HG03354 (cell line): Measurements from ENCODE around the gene IL1RL2.

Experiments
- ATAC-seq: cut with Tn5 transposase; IDR thresholded peaks from one replicate; pipeline ENCODE4 v1.9.1; 2021; ENCODE audit warnings: mild to moderate bottlenecking; ENCODE audit not compliant: unreplicated experiment, poor library complexity, severe bottlenecking

The IL1RL2 gene

DNA sequence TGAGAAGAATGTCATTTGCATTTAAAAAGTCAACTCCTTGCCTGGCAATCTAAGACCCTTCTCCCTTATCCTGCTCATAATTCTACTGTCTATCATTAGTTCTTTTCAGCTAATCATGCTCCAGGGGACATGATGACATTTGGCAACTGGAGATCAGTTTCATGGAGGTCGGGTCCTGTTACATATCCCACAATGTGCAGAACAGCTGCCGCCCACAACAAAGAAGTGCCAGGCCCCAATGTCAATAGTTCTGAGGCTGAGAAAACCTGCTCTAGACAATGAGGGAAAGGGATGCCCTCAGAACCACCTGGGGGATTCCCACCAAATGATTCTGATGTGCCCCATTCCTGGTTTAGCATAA is 71.2 kb downstream of the IL1RL2 start:
- no peak for ATAC-seq

GRCh38 chr2:102258386-102259074 is 71.7 kb downstream of the IL1RL2 start:
- ATAC-seq, result no peak

DNA sequence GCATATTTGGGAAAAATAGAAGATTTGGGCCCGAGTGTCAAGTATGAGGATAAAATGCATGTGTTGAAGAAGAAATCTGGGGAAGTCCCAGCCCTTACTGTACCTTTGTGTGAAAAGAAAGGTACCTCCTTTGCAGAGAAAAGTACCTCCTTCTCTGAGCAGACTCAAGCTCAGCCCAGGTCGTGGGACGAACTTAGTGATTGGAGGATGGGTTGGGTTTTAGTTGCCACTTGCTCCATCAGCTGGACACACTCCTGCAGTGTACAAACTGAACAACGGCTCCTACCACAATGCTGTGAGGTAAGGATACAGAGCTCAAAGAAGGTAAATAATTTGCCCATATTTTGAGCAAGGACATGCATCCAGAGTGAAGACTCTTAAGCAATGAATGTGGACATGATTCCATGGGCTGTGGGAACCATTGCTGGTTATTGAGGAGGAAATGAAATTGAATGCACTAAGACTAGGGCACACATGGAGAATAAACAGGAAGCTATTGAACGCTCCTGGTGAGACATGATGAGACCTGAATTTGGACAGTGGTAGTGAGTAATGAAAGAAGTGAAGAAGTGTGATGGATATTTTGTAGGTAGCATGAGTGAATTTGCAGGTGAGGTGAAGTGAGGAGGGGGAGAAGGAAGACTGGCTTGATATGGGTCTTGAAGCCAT is 74.8 kb downstream of the IL1RL2 start:
- no peak for ATAC-seq

DNA sequence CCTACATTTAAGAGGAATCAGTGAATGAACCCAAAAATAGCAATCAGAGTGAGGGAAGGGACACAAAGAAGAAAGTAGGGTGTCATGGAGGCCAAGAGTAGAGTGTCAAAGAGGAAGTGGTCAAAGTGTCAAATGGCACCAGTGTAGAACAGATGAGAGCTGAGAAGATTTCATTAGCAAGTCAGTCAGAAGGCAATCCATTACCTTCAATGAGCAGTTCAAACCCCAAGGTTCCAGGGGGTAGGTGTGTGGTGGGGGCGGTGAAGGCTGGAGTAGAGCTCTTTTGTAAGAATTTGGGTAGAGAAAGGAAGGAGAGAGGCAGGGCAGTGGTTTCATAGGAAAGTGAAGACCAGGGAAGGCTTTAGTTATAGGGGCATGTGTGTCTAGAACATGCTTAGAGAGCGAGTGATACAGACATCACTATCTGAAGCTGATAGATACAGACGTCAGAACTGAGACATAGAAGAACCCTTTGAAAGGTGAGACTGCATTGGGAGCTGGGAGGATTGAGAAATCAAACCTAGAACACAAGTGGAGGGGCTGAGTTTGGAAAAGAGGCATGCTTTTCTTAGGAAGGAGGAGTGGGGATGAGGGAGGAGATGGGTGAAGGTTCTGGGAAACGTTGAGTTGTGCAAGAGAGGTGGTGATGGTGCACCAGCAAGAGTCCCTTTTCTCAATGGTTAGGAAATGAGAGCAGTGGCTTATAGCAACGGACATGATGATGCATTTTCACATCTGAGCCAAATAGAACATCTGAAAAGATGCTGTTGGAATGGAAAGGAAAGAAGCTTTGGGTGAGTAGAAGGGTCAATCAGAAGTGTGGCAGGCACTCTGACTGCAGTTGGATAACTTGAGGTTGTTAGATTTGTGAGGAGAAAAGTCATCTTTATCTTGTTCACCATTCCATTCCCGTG is 75.7 kb downstream of the IL1RL2 start:
- no peak for ATAC-seq

DNA sequence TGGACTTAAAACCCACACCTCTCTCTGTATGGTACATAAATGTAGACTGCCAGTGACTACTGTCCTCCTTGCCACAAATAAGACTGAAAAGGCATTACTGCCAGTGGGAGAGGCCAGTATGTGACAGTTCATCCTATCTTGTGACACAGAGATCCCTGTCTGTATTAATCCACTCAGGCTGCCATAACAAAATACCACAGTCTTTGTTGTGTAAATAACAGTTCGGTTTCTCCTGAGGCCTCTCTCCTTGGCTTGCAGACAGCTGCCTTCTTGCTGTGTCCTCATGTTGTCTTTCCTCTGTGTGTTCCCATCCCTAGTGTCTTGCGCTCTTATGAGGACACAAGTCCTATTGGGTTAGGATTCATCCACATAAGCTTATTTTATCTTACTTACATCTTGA is 78.1 kb downstream of the IL1RL2 start:
- ATAC-seq, result no peak

DNA sequence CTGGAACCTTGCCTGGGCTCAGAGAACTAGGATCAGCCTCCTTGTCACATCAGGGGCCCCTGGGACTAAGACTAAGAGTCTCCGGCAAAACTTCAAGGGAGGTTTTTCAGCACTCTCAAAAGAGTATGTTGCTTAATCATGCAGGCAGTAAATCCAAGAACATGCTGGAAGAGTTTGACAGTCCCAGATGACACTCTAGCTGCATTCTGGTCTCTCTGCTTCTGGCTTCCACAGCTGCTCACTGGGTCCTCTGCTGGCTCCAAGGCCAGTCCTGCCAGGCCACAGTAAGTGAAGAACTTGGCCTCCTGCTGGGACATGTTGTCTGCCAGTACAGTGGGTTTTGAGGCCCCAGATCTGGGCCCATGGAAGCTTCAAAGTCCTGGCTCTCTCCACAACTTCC is 79.4 kb downstream of the IL1RL2 start:
- ATAC-seq, result no peak

DNA sequence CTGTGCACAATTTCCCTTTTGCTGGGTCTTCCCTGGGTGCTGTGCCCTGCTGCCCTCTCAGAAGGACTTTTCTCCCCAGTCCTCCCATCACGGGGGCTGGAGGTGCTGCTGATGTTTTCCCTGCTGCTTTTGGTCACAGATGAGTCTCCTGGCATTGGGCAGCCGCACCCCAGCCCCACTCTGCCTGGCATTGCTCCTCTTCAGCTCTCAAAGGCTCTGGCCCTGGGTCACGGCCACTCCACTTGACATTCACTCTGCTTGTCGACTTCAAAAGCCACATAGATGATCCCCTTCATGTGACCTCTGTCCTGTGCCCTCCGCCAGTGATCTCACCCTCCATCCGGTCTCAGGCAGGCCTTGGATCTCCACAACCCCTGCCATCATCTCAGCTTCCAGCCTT is 81.0 kb downstream of the IL1RL2 start:
- no peak for ATAC-seq

DNA sequence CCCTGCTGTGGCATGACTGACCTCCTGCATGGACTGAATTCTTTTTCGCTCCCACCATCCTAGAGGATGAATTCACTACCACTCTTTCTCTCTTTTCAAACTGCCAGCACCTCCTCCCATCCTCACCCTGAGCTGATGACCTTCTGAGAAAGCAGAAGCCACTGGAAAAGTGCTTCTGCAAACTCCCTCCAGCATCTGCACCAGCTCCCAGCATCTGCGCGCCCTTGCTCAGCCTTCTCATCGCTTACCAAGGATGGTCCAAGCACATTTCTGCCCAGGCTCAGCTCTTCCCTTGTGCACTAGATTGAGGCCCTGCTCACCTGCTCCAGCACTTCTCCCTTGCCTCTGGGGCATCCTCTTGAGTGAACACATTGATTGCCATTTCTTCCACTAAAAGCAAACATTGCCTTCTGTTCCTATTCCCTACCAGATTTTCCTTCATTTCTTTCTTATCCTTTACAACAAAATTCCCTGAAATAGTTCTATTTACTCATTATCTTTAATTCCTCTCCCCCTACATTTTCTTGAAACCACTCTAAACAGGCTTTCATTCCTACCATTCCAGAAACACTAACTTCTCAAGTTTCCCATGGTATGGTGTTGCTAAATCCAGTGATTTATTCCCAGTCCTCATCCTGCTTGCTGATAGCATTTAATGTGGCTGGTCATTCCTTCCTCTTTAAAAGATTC is 81.8 kb downstream of the IL1RL2 start:
- ATAC-seq, result no peak

DNA sequence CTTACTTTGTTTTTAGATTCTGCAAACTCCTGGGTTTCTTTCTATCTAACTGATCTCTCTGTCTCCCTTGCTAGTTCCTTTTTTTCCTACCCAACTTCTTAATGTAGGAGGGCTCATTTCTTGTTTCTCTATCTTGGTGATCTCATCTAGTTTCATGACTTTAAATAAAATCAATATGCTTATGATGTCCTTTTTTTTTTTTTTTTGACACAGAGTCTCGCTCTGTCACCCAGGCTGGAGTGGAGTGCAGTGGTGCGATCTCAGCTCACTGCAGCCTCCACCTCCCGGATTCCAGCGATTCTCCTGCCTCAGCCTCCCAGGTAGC is 82.3 kb downstream of the IL1RL2 start:
- ATAC-seq, result no peak

- ATAC-seq, result no peak
Observed at GRCh38 chr2:102271844-102272243, 85.0 kb downstream of the IL1RL2 start.

DNA sequence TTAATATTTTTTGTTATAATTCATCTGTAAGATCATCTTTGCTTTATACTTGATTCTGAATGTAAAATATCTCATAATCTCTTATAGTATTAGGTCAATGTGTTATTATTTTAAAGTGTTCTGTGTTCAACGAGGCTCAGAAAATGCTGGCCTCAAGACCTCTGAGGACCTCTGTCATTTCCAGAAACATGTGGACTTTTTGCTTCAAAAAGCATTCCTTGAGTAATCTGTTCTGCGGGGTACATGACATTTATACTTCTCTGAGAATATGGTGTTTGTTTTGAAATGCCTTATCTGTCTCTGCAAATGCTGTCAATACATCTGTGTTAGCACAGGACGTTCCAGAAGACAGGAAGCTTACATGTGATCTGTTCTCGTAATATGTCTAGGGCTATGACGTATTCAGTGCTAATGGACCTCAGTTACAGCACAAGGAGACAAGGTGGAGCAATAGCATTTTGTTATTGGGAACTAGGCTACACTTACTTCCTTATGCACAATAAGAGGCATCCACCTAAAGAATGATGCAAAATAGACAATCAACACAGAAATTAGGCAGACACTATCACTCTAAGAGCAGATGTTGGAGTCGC is 86.9 kb downstream of the IL1RL2 start:
- no peak for ATAC-seq

GRCh38 chr2:102276549-102277201 is 89.9 kb downstream of the IL1RL2 start:
- no peak for ATAC-seq

DNA sequence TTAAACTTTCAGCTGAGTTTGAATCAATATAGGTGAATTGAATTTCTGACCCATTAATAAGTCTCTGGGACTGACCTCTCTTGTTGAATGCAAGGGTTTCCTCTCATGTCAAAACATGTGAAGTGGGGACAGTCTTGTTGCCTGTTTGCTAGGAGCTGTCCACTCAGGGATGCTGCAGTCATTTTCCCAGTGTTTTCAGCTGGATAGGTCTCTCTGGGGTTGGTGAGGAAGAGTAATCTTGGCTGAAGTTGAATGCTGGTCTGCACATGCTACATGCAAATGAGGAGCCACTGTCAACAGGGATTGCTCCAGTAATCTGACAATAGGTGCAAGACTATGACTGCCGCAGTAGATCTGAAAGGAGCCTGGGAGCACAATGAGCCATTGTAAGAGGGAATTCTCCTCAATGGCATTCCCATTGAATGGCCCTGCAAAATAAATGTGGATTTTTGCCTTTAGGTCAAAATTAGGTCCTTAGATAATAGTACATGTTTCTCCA is 90.4 kb downstream of the IL1RL2 start:
- ATAC-seq, result no peak

DNA sequence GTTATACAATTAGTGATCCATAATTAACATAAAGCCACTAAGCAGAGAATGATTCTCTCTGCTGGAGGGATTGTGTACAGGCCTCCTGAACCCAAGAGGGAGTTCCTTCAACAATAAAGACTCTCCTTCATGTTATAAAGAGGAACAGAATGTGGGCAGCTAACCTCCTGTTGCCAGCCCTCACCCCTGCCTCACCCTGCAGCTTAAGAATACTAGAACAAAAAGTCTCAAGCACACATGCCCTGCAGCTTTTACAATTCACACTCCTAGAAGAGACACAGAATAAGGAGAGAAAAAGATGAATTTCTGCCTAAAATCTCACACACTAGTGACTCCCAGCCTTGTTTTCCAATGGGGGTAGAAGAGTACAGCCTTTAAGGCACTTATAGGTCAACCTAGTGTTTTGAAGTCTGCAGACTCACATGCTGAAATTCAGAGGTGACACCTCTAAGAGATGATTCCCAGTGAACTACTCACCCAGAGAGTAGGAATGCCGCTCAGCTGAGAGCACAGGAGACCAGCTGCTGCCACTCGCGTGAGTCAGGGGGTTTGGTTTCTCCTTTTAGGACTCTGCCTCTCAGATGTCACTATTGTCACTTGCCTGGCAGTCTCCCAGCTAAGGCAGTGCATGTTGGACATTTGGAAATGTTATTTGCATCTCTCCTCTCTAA is 92.0 kb downstream of the IL1RL2 start:
- no peak for ATAC-seq

GRCh38 chr2:102279391-102279735 is 92.5 kb downstream of the IL1RL2 start:
- no peak for ATAC-seq

GRCh38 chr2:102282678-102283091 is 95.9 kb downstream of the IL1RL2 start:
- ATAC-seq, result no peak

GRCh38 chr2:102283996-102284395 is 97.2 kb downstream of the IL1RL2 start:
- ATAC-seq, result no peak

- ATAC-seq, result no peak
Observed at GRCh38 chr2:102284611-102285010, 97.8 kb downstream of the IL1RL2 start.

GRCh38 chr2:102285368-102285767 is 98.5 kb downstream of the IL1RL2 start:
- ATAC-seq, result no peak
